SU-DHL-6 (cell line): ENCODE measurements around the gene WDR59.

ENCODE experiments used
- H2AFZ ChIP-seq: fragments of 200-600 bp; sonication (generic); 2 replicates; pipeline ENCODE4 v1.6.1; 2014; ENCODE audit warnings: low read depth, mild to moderate bottlenecking, moderate library complexity, mixed read lengths, antibody characterized with exemption, low read length; ENCODE audit not compliant: severe bottlenecking
- H3F3A ChIP-seq: fragments of 200-600 bp; shearing (Covaris generic); 2 replicates; pipeline ENCODE4 v1.6.0; 2016; ENCODE audit warnings: antibody characterized with exemption, mild to moderate bottlenecking; ENCODE audit not compliant: insufficient read depth
- H3K27ac ChIP-seq: fragments of 200-600 bp; sonication (generic); 2 replicates; pipeline ENCODE4 v1.5.1; 2016; ENCODE audit warnings: low read depth, mild to moderate bottlenecking, low read length, moderate library complexity, mixed read lengths
- H3K27me3 ChIP-seq: fragments of 200-600 bp; sonication (generic), shearing (Covaris generic); 2 replicates; pipeline ENCODE4 v1.6.0; 2014; ENCODE audit warnings: mild to moderate bottlenecking, low read length
- H3K36me3 ChIP-seq: fragments of 200-600 bp; sonication (generic); 2 replicates; pipeline ENCODE4 v1.6.1; 2014; ENCODE audit warnings: mild to moderate bottlenecking, low read length, mixed read lengths
- H3K4me2 ChIP-seq: fragments of 300-600, 200-600 bp; shearing (Covaris generic), sonication (generic); 2 replicates; pipeline ENCODE4 v1.6.0; 2014; ENCODE audit warnings: low read length, low read depth, mild to moderate bottlenecking; ENCODE audit not compliant: poor library complexity, severe bottlenecking
- H3K4me3 ChIP-seq: fragments of 200-600 bp; sonication (generic); 2 replicates; pipeline ENCODE4 v1.5.1; 2014; ENCODE audit warnings: antibody characterized with exemption, low read length, mild to moderate bottlenecking, mixed read lengths; ENCODE audit not compliant: insufficient read depth, poor library complexity, severe bottlenecking
- H3K79me2 ChIP-seq: fragments of 200-600 bp; sonication (generic); 2 replicates; pipeline ENCODE4 v1.6.1; 2014; ENCODE audit warnings: mild to moderate bottlenecking, low read length, moderate library complexity; ENCODE audit not compliant: insufficient read depth
- H3K9ac ChIP-seq: fragments of 200-600 bp; sonication (generic); 2 replicates; pipeline ENCODE4 v1.7.0; 2014; ENCODE audit warnings: mild to moderate bottlenecking, low read length
- H3K9me2 ChIP-seq: fragments of 200-600 bp; sonication (generic); replicated peaks from 2 replicates; pipeline ENCODE4 v1.6.1; 2014; ENCODE audit warnings: low read length; ENCODE audit not compliant: insufficient read depth
- H3K9me3 ChIP-seq: fragments of 200-600 bp; sonication (generic); 2 replicates; pipeline ENCODE4 v1.6.1; 2014; ENCODE audit warnings: low read length, mixed read lengths; ENCODE audit not compliant: insufficient read depth
- H4K20me1 ChIP-seq: fragments of 200-600 bp; sonication (generic); 2 replicates; pipeline ENCODE4 v1.6.1; 2014; ENCODE audit warnings: low read depth, mild to moderate bottlenecking, antibody characterized with exemption, low read length, moderate library complexity, mixed read lengths
- CTCF ChIP-seq: fragments of 200-600 bp; sonication (generic); IDR thresholded peaks from one replicate; pipeline ENCODE4 v1.5.1; 2017; ENCODE audit warnings: antibody characterized with exemption, mild to moderate bottlenecking, low read length, moderate library complexity; ENCODE audit not compliant: insufficient read depth, poor library complexity, severe bottlenecking
- EZH2phosphoT487 ChIP-seq: fragments of 200-600 bp; sonication (generic), shearing (Covaris generic); conservative IDR thresholded peaks from 2 replicates; pipeline ENCODE4 v1.6.1; 2018; ENCODE audit warnings: mild to moderate bottlenecking, antibody characterized with exemption, low read length, moderate library complexity, mixed read lengths

The WDR59 gene

DNA sequence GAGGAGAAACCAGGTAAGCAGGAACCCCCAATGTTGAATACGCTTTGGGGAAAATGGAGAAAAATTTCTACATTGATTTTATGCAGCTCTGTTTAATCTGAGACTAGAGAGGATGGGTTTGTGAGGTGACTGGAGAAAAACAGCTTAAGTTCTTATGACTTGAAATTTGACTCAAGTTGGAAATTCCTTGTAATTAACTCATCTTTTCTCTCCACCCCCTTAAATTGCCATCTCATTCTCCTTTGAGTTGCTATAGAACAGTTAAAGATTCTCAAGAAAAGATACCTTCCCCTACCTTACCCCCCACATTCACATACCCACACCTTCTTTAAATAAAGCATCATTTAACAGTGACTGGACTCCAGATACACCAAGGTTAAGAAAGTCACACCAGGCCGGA lies 38.1 kb upstream of the WDR59 start:
- H3K4me3 ChIP-seq = no peak overlapping the region
- no peak overlapping the region for H2AFZ ChIP-seq
- H4K20me1 ChIP-seq = no peaks in the 10 kb centered on the region
- H3K4me2 ChIP-seq = no peak overlapping the region
- no peak overlapping the region for H3K9ac ChIP-seq
- H3K27ac ChIP-seq = no peak overlapping the region
- no peaks in the 10 kb centered on the region for H3K79me2 ChIP-seq
- no peak for TF ChIP-seq EZH2phosphoT487
- TF ChIP-seq CTCF = no peak
- peaks cover 7% of the 10 kb centered on the region; the same call in 1 of the 2 replicates for H3K36me3 ChIP-seq
- no peaks in the 10 kb centered on the region for H3F3A ChIP-seq
- no peaks in the 10 kb centered on the region for H3K27me3 ChIP-seq
- H3K9me3 ChIP-seq = peaks cover 12% of the 10 kb centered on the region; the same call in 1 of the 2 replicates
- no peaks in the 10 kb centered on the region for H3K9me2 ChIP-seq

- no peaks in the 10 kb centered on the region for H3K9me2 ChIP-seq
- no peak overlapping the region for H3K27ac ChIP-seq
- TF ChIP-seq EZH2phosphoT487 (no peak), CTCF (no peak)
- peaks cover 12% of the 10 kb centered on the region; the same call in 1 of the 2 replicates for H3K9me3 ChIP-seq
- no peaks in the 10 kb centered on the region for H4K20me1 ChIP-seq
- no peak overlapping the region for H3K9ac ChIP-seq
- no peak overlapping the region for H3K4me3 ChIP-seq
- peaks cover 7% of the 10 kb centered on the region; the same call in 1 of the 2 replicates for H3K36me3 ChIP-seq
- no peak overlapping the region for H2AFZ ChIP-seq
- H3K27me3 ChIP-seq = no peaks in the 10 kb centered on the region
- peaks cover 3% of the 10 kb centered on the region; the same call in 1 of the 2 replicates for H3K79me2 ChIP-seq
- no peaks in the 10 kb centered on the region for H3F3A ChIP-seq
- no peak overlapping the region for H3K4me2 ChIP-seq
Measured at GRCh38 chr16:75022567-75022966, 37.6 kb upstream of the WDR59 start.

DNA sequence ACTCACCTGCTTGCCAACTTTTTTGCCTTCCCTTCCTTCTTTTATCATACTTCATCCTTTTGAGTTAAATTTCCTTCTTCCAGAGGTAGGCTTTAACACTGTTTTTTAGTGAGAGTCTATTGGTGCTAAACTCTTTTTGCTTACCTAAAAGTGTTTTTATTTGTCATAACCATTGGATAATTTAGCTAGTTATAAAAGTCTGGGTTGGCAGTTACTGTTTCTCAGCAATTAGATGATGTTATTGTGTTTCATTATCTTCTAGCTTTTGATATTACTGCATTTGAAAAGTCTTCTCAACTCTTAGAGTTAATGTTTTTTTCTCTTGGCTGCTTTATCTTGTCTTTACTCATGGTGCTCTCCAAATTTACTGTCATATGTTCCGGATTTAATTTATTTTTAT lies 36.5 kb upstream of the WDR59 start:
- no peaks in the 10 kb centered on the region for H3F3A ChIP-seq
- H3K4me3 ChIP-seq = no peak overlapping the region
- no peaks in the 10 kb centered on the region for H3K9me2 ChIP-seq
- no peaks in the 10 kb centered on the region for H3K27me3 ChIP-seq
- no peaks in the 10 kb centered on the region for H4K20me1 ChIP-seq
- peaks cover 12% of the 10 kb centered on the region; the same call in 1 of the 2 replicates for H3K9me3 ChIP-seq
- no peak overlapping the region for H2AFZ ChIP-seq
- H3K79me2 ChIP-seq = peaks cover 6% of the 10 kb centered on the region; the same call in 1 of the 2 replicates
- H3K36me3 ChIP-seq = peaks cover 7% of the 10 kb centered on the region; the same call in 1 of the 2 replicates
- TF ChIP-seq CTCF (no peak), EZH2phosphoT487 (no peak)
- no peak overlapping the region for H3K4me2 ChIP-seq
- no peak overlapping the region for H3K27ac ChIP-seq
- no peak overlapping the region for H3K9ac ChIP-seq
